ENCODE results near the gene NUAK1.

DNA sequence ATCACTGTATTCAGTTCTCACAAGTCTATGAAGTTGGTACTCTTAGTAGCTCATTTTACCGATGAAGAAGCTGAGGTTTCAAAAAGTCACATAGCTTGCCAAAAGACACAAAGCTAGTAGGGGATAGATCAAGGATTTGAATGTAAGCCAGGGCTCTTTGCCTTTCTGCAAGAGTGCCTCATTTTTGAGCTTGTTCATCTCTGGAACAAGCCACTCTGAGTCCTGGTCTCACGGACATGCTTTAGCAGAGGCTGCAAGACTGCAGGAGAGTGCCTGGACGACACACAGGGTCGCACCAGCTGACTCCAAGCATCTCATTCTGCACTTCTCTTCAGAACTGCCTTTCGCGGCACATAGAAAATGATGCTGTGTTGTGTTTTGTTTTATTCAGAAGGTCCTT, 3.7 kb downstream of the NUAK1 start:
- TF ChIP-seq, protein P1, sequence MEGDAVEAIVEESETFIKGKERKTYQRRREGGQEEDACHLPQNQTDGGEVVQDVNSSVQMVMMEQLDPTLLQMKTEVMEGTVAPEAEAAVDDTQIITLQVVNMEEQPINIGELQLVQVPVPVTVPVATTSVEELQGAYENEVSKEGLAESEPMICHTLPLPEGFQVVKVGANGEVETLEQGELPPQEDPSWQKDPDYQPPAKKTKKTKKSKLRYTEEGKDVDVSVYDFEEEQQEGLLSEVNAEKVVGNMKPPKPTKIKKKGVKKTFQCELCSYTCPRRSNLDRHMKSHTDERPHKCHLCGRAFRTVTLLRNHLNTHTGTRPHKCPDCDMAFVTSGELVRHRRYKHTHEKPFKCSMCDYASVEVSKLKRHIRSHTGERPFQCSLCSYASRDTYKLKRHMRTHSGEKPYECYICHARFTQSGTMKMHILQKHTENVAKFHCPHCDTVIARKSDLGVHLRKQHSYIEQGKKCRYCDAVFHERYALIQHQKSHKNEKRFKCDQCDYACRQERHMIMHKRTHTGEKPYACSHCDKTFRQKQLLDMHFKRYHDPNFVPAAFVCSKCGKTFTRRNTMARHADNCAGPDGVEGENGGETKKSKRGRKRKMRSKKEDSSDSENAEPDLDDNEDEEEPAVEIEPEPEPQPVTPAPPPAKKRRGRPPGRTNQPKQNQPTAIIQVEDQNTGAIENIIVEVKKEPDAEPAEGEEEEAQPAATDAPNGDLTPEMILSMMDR (IDR thresholded peaks at IDR 0.05; ENCODE audit: poor library complexity, severe bottlenecking): no peak
- TF ChIP-seq EZH2 (IDR thresholded peaks at IDR 0.05; ENCODE audit: borderline replicate concordance, insufficient read depth, low read length, poor library complexity, severe bottlenecking) (no peak), POLR2AphosphoS5 (IDR thresholded peaks at IDR 0.05) (no peak)
